Posterior vena cava (tissue), 2 donors: ENCODE data around the gene MATN1. TPM values are rescaled to one million over a fixed set of nuclear protein-coding genes. Genes with fewer than 3 reads are reported as not detected.

Experiments
- DNase-seq: peaks from one replicate; pipeline ENCODE4 v3.0.0-alpha.2; 2020; ENCODE audit warnings: low spot score
- intact Hi-C, 2 donors: fragments of 100-400 bp; cut with DNase I; formaldehyde crosslinking; loops; one replicate each; pipeline versions ENCODE4 v1.14.1 to v1.14.2; 2022 to 2023
- total RNA-seq, 2 donors: library from RNA; stranded (reverse); fragmentation: NEBNext Ultra II Directional; extraction: Animal tissue kit (Norgen Biotek cat#: 25700); gene quantifications; one replicate each; pipeline ENCODE4 v1.2.1, GENCODE V29; 2021
- donor health status: DM: yes; HTN: yes; CAD: no.
- donor health status: DM: yes; HTN: yes; CAD: no.

The MATN1 gene
- total RNA-seq, 2 donors from 2014 or later, result not detected

DNA sequence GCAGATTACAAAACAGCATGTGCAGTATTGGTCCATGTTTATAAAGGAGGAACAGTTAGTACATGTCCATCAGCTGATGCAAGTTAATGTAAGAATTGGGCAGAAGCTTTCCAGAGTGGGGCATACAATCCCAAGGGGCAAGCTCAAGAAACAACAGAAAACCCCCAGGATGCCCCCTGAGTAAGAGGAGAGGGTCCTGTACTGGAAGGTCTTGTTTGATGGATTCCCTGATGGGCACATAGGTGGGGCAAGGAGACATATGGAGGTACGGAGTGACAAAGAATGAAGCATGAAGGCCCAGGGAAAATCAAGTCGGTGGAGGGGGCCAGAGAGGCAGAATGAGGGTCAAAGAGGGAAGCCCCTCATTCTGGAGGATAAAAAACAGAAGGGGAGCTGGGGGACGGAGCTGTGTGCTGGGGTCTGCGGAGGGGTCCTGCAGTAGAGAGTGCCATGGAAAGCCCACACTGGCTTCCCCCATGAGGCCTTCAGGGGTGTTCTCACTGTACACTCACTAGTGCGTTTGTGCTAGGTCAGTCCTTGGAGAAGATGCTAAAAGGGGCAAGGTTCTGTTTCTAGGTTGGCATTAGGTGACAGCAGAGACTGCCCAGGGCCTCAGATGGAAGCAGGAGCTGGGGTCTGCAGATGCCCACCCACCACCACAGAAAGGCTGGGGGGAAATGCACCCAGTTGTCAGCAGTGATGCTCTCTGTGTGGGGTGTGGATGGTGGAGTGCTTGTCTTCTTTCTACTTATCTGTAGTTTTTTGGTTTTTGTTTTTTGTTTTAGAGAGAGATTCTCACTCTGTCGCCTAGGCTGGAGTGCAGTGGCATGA, 12.5 kb upstream of the MATN1 start:
- DNase-seq, result no peak
- intact Hi-C loops, result loop anchor here in 1 of 2 donors (5.0 kb wide), 1 partner anchor 36 kb away; no protein-coding TSS in a partner anchor

DNA sequence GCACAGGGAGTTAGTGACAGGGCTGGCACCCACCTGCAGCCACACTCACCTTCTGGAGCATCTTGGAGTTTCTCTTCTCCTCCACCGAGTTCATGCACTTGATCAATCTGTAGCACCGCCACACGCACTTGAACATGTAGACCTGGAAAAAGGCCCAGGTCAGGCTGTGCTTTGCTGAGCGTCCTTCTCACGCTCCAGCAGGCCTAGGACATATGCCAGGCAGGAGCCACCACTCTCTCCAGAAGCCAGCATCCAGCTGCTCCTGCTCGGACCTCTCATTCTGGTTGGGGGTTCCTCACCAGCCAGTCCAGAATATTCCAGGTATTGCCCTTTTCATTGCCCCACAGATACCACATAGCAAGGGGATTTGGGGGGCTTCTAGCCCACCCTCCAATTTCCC, 11.7 kb upstream of the MATN1 start:
- DNase-seq, result no peak
- intact Hi-C loops, result loop anchor here in 1 of 2 donors (5.0 kb wide), 1 partner anchor 37 kb away; no protein-coding TSS in a partner anchor

DNA sequence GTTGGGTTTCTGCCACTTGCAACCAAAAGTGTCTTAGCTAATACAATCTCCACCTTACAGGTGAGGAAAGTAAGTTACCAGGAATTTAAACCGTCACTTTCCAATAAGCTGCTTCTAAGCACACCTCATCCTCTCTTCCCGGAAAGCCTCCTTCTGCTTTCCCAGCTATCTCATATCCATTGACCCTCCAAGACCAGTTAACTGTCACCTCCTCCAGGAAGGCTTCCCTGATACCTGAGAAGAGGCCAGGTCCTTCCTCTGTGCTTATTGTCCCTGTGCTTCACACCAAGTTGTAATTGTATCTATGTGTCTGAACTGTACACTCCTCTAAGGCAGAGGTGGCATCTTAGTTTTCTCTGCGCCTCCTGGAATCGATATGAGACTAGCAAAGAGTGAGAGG, 11.2 kb upstream of the MATN1 start:
- DNase-seq, result no peak
- intact Hi-C loops, result no loop called here

DNA sequence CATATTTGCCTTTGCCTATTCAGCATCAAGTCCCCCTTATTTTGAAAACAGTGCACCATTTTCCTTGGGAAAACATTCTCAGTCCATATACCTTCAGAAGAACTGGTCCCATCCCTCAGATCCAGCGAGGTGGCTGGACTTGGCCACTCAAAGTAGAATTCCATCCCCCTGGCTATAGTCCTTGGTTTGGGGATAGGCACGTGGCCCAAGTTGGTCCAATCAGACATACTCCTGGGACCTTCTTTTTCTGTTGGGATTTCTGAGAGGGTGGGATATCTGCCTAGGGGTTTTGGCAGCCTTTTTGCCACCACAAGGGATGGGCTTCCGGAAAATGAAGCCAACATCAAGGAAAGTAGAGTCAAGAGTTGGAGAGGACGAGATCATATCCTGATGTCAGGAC, 10.7 kb upstream of the MATN1 start:
- intact Hi-C loops, result no loop called here
- DNase-seq, result no peak

DNA sequence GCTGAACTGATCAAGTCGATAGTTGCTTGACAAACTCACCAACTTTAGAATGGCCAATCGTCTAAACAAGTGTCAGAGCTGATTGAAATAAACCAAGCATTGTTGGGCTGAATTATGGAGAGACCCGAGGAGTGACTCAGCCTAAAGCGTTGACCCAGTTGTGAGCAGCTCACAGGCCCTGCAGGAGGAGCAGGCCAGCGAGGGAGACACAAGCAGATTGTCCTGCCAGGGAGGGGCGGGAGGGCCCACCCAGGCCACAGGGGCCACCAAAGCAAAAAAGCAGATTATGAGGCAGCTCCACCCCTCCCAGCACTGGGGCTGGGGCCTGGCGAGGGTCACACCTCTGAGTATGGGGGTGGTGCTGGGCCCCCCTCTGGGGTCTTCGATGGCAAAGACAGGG, 10.1 kb upstream of the MATN1 start:
- no peak for DNase-seq
- intact Hi-C loops, result no loop called here

DNA sequence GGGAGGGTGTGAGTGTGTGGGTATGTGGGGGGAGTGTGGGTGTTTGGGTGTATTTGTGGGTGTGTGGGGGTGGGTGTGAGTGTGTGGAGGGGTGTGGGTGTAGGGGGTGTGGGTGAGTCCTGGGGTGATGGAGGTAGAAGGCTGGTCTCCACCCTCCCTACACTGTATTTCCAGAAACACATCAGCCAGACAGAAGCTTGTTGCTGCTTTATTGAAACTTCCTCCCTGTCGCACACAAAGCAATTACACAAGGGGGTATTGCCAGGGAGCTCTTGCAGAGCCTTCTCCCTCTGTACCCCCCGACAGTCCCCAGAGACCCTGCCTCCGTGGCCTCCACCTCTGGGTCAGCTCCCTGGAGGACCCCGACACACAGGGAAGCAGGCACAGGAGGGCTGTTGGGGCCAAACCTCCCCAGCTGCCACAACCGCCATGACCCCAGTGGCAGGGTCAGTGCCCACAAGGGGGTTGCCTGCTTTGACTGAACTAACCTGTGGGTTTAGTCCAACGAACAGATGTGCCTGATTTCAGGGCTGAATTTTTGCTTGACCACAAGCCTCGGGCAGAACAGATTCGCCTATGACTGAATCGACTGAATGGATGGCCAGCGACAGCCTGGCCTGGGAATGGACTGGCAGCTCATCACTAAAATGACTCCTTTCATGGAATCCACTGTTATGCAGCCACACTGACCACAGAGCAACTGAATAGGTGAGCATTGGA, 9.1 kb upstream of the MATN1 start:
- intact Hi-C loops, result no loop called here
- no peak for DNase-seq

DNA sequence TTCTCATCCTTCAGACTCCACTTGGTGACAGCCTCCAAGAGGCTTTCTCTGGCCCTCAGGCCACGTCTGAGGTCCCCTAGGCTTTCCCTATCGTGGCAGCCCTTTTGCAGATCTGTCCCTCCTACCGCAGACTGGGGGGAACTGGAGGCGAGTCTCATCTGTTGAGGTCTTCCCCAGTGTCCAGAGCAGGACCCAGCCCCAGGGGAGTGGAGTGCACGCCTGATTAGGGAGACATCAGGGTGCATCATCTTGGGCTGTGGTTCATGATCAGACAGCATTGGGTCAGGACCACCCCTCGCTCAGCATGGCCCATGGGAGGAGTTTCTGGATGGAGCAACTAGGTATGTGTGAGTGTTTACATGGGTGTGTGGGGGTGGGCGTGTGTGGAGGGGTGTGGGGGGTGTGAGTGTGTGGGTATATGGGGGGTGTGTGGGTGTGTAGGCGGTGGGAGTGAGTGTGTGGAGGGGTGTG, 8.5 kb upstream of the MATN1 start:
- intact Hi-C loops, result no loop called here

DNA sequence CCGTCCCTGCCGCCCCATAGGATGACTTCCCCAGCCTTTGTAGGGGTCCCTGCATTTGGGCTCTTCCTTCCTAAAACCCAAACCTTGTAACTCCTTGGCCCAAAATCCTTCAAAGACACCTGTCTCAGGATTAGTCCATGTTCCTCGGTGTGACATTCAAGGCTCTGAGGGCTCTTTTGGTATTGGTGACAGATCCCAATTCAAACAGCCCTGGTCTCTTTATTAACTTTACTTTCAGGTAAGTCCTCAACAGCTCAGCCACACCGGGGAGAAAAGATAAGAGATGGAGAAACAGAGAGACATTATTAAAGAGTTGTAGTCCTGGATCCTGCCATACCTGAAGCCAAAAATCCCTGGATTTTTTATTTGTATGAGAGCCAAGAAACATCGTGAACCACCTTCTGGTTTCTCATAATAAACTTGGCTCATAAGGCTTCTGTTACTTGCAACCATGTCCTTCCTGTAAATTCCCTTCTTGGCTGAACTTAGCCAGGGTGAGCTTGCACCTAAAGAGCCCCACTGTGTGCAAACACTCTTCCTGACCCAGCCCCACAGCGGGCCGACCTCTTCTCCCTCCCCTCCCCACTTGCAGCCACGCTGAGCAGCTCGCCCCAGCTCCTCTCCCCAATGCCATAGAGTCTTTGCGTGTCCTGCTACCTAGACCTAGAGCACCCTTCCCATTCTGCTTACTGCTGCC, 7.9 kb upstream of the MATN1 start:
- intact Hi-C loops, result no loop called here
- no peak for DNase-seq

More for the DNA sequence above, 8.5 kb upstream of the MATN1 start:
- DNase-seq, result no peak

DNA sequence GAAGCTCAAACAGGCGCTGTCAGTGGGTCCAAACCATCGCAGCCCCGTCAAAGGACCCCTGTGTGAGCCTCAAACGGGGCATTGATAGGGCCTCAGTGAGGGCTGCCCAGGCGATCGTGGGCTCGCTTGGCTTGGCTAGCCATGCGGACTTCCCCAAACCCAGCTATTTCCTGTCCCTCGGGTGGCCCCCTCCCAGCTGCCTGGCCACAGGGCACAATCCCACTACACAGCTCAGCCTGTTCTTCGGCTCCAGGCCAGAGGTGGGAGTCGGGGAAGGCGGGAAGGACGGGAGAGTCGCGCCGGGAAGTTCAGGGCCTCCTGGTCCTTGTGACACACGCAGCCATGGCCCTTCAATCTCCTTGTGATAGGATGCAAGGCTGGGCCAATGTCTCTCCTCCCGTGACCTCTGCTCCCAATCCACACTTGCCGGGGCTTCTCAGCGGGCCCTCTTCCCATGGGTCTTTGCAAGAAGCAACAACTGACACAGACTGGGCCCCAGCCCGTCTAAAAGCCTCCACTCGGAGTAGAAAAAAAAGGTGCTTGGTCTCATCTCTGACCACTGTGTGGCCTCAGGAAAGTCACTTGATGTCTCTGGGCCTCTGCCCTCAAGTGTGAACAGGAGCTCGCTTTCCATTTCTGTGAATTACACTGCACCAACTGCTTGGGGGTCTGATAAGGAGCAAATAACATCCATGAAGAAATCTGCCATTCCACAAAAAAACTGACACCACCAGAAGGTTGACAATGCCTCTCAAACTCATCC, 7.1 kb upstream of the MATN1 start:
- no peak for DNase-seq
- intact Hi-C loops, result no loop called here

DNA sequence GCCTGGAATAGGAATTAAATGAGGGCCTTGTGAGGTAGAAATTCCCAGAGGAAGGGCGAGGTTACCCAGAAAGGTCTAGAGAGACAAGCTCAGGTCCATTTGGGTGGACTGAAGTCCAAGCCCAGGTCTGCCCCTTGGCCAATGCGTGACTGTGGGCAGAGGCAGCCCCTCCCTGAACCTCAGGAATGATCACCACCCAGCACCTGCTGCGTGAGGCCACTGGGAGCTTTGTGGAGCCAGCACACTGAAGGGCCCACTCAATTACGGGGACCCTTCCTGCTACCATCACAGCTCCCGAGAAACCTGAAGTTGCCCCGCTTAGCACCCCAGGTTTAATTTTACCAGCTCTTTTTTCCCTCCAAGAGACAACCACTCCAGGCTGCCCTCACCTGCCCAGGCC, 6.5 kb upstream of the MATN1 start:
- intact Hi-C loops, result no loop called here
- no peak for DNase-seq

DNA sequence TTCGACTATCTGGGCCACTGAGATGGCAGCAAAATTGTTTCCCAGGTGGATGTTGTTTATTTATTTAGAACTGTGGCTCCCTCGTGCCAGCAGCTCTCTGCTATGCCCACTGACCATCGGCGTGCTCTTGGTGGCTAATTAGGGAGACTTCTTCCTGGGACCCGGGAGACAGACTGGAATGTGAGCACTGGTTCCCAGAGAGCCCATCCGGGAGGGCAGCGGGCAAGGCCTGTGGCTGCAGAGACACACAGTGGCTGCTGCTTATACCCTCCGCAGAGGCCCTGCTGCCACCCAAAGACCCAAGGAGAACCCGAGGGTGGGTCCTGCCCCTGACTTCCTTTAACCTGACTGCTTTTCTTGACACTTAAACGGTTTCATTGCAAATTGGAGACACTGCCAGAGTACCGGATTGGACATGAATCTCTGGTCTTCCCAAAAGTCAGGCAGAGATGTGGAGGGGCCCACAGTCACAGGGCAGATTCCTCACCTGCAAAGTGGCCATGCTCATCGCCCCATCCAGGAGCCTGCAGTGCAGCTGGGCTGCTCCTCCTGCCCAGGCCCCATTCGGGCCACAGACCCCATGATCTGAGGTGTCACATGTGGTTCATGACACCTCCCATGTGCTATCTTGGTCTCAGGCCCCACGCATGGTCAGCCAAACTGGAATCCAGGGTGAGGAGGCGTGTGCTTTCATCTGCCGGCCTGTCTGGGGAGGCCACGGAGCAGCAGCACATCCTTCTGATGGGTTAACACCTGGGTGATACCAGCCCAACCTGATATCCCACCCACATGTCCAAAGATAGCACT, 5.7 kb upstream of the MATN1 start:
- DNase-seq, result no peak
- intact Hi-C loops, result no loop called here

DNA sequence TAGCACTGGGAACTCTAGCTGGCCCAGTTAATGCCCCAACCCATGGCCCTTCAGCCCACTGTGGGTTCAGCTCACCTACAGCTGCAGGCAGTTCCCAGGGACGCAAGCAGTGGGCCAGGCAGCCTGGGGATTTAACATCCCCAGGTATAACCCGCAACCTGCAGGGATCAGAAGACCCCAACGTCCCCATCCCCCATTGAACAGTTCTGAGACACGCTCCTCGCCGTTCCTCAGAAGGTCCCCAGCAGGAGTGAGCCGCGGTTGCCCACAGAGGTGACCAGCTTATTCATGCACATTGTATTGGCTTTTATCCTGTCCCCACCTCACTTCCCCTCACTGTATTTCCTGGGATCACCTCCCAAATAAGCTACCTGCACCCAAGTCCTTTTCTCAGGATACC, 5.0 kb upstream of the MATN1 start:
- DNase-seq, result no peak

DNA sequence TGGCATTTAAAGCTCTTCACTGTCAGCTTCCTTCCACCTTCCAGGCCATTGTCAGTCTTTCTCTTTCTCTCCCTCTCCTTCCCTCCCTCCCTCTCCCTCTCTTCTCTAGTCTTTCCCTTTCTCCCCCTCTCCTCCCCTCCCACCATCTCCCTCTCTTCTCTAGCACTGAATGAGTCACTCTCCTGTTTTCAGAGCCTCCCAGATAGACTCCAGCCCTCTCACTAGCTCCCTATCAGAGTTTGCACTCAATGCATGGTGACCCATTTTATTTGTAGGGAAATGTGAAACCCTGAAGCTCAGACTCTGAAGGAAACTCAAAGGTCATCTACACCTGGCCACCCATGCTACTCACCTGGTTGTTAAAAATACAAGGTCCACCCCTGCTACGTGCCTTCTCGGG, 4.4 kb upstream of the MATN1 start:
- intact Hi-C loops, result no loop called here
- no peak for DNase-seq

More for the DNA sequence above, 5.0 kb upstream of the MATN1 start:
- intact Hi-C loops, result no loop called here

DNA sequence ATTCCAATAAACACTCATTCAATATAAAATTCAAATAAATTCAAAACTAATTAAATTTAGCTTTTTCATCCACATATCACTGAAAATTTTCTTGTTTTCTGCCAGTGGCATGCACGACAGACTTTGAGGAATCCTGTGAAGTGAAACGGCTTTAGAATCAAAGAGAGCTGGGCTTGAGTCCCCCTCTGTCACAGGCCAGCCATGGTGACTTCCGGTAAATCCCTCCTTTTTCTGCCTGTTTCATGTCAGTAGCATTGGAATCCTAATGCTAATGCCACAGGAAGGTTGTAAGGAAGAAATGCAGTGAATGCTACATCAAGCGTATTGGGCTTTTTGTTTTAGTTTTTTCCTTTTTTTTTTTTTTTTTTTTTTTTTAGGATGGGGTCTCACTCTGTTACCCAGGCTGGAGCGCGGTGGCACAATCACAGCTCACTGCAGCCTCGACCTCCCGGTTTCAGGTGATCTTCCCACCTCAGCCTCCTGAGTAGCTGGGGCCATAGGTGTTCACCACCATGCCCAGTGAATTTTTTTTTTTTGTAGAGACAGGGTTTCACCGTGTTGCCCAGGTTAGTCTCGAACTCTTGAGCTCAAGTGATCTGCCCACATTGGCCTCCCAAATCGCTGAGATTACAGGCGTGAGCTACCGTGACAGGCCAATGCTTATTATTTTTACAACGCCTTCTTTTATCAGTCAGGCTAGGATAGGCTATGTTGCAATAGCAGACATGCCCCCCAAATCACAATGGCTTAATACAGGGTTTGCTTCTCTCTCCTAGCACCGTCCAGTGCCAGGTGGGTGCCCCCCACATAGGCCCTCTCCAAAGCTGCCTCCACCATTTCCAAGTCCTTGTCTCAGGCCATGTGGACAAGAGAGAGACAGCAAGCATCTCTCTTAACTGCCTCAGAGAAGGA, 3.6 kb upstream of the MATN1 start:
- intact Hi-C loops, result no loop called here
- no peak for DNase-seq

DNA sequence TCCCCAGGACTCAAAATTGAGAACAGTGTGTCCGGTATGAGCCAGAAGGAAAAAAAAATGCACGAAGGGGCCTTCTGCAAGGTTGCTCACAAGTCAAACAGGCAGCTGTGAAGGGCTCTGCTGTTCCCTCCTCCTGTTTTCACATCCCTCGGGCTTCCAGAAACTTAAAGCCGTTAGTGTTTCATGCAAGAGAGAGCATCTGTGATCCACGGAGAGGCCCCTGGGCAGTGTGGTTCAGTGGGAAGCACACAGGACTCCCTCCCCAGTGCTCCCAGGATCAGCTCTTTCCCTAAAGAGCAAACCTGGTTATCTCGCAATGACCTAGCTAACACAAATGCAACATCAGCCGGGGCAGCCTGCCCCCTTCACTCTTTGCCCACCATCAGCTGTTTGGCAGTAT, 2.9 kb upstream of the MATN1 start:
- intact Hi-C loops, result no loop called here
- DNase-seq, result no peak

DNA sequence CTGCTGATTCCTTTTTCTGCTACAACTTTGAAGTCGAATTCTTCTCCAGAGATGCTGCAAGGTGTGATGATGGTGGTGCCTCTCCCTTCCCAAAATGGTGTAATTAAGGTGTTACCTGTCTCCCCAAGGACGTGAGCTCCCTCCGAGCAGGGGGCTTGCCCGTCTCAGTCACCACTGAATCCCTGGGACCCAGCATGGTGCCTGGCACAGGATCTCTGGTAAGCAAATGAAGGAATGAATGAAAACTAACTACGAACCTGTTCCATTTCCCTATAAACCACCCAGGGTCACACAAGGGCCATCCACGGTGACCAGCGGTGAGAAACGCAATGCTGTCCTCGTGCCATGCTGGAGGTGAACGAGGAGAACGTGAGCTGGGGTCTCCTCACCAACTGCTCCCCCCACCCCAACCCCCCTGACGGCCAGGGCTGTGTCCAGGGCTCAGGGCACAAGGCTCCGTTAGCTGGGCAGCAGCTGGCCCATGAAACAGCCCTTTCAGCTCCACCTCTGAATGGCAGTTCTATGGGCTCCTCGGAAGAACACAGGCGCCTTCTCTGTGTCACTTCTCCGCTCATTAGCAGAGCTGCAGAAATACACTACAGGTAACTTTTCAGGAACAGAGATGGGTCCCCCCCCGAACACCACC, 2.2 kb upstream of the MATN1 start:
- no peak for DNase-seq
- intact Hi-C loops, result no loop called here
